ENCODE measurements around the gene CALR3.
"Not testable (repeated sequence)": the region's sequence is repeated elsewhere in the genome, so short reads cannot be mapped to it uniquely, and the experiment has no call there.

Gene CALR3

GRCh38 chr19:16497042-16497441 lies 1.1 kb upstream of the CALR3 start:
- no peak for FAIRE-seq
- TF ChIP-seq POLR2AphosphoS5 (IDR thresholded peaks at IDR 0.05; ENCODE audit: low read depth, low read length) (no peak), SPI1 (IDR thresholded peaks at IDR 0.05; ENCODE audit: low read depth, low read length) (no peak), POLR2A (IDR thresholded peaks at IDR 0.05; ENCODE audit: low read depth, low read length) (no peak), TAF1 (IDR thresholded peaks at IDR 0.05; ENCODE audit: low read depth, low read length) (no peak), PAX5 (IDR thresholded peaks at IDR 0.05; ENCODE audit: insufficient read depth, low read length, severe bottlenecking) (no peak), POU2F2 (IDR thresholded peaks at IDR 0.05; ENCODE audit: low read depth, low read length) (no peak)
- no peak for DNase-seq (ENCODE audit: insufficient read length, low spot score)

- DNase-seq (ENCODE audit: insufficient read length, low spot score) (no peak), FAIRE-seq (no peak)
- peak; percentile 38; the same call in 1 of the 2 replicates for TF ChIP-seq POU2F2 (IDR thresholded peaks at IDR 0.05; ENCODE audit: low read depth, low read length)
- TF ChIP-seq POLR2AphosphoS5 (IDR thresholded peaks at IDR 0.05; ENCODE audit: low read depth, low read length) = no peak
- TF ChIP-seq SPI1 (IDR thresholded peaks at IDR 0.05; ENCODE audit: low read depth, low read length) = no peak
Observed at GRCh38 chr19:16496613-16496983, 631 bp upstream of the CALR3 start.

- not testable (repeated sequence) for DNase-seq (ENCODE audit: insufficient read length, low spot score); FAIRE-seq
Observed at GRCh38 chr19:16486476-16486875, 9.5 kb downstream of the CALR3 start.

GRCh38 chr19:16482745-16483144 lies 13.2 kb downstream of the CALR3 start:
- no peak for FAIRE-seq
- DNase-seq (ENCODE audit: insufficient read length, low spot score) = no peak
- TF ChIP-seq POLR2A (IDR thresholded peaks at IDR 0.05; ENCODE audit: low read depth, low read length) (no peak), PAX5 (IDR thresholded peaks at IDR 0.05; ENCODE audit: insufficient read depth, low read length, severe bottlenecking) (no peak), POLR2AphosphoS5 (IDR thresholded peaks at IDR 0.05; ENCODE audit: low read depth, low read length) (no peak), POU2F2 (IDR thresholded peaks at IDR 0.05; ENCODE audit: low read depth, low read length) (no peak)

GRCh38 chr19:16477311-16477710 lies 18.7 kb downstream of the CALR3 start:
- FAIRE-seq (no peak), DNase-seq (ENCODE audit: insufficient read length, low spot score) (no peak)
- no peak for TF ChIP-seq SPI1 (IDR thresholded peaks at IDR 0.05; ENCODE audit: low read depth, low read length)
- no peak for TF ChIP-seq PAX5 (IDR thresholded peaks at IDR 0.05; ENCODE audit: insufficient read depth, low read length, severe bottlenecking)
- TF ChIP-seq POLR2A (IDR thresholded peaks at IDR 0.05; ENCODE audit: low read depth, low read length) = no peak
- no peak for TF ChIP-seq POU2F2 (IDR thresholded peaks at IDR 0.05; ENCODE audit: low read depth, low read length)
- TF ChIP-seq POLR2AphosphoS5 (IDR thresholded peaks at IDR 0.05; ENCODE audit: low read depth, low read length) = no peak
- no peak for TF ChIP-seq TAF1 (IDR thresholded peaks at IDR 0.05; ENCODE audit: low read depth, low read length)

GRCh38 chr19:16476401-16476800 lies 19.6 kb downstream of the CALR3 start:
- DNase-seq (ENCODE audit: insufficient read length, low spot score) (no peak), FAIRE-seq (no peak)

GRCh38 chr19:16473875-16474392 lies 22.0 kb downstream of the CALR3 start:
- TF ChIP-seq SPI1 (IDR thresholded peaks at IDR 0.05; ENCODE audit: low read depth, low read length) (no peak), POLR2AphosphoS5 (IDR thresholded peaks at IDR 0.05; ENCODE audit: low read depth, low read length) (no peak), POLR2A (IDR thresholded peaks at IDR 0.05; ENCODE audit: low read depth, low read length) (no peak), PAX5 (IDR thresholded peaks at IDR 0.05; ENCODE audit: insufficient read depth, low read length, severe bottlenecking) (no peak), POU2F2 (IDR thresholded peaks at IDR 0.05; ENCODE audit: low read depth, low read length) (no peak), TAF1 (IDR thresholded peaks at IDR 0.05; ENCODE audit: low read depth, low read length) (no peak)
- FAIRE-seq = no peak
- DNase-seq (ENCODE audit: insufficient read length, low spot score) = no peak

More at GRCh38 chr19:16476401-16476800, 19.6 kb downstream of the CALR3 start:
- TF ChIP-seq POLR2A (IDR thresholded peaks at IDR 0.05; ENCODE audit: low read depth, low read length) (no peak), SPI1 (IDR thresholded peaks at IDR 0.05; ENCODE audit: low read depth, low read length) (no peak), POU2F2 (IDR thresholded peaks at IDR 0.05; ENCODE audit: low read depth, low read length) (no peak), TAF1 (IDR thresholded peaks at IDR 0.05; ENCODE audit: low read depth, low read length) (no peak), POLR2AphosphoS5 (IDR thresholded peaks at IDR 0.05; ENCODE audit: low read depth, low read length) (no peak), PAX5 (IDR thresholded peaks at IDR 0.05; ENCODE audit: insufficient read depth, low read length, severe bottlenecking) (no peak)

- no peak for FAIRE-seq
Observed at GRCh38 chr19:16472992-16473391, 23.0 kb downstream of the CALR3 start.

GRCh38 chr19:16472559-16472899 lies 23.4 kb downstream of the CALR3 start:
- FAIRE-seq = not testable (repeated sequence)

More at GRCh38 chr19:16472992-16473391, 23.0 kb downstream of the CALR3 start:
- no peak for TF ChIP-seq TAF1 (IDR thresholded peaks at IDR 0.05; ENCODE audit: low read depth, low read length)
- DNase-seq (ENCODE audit: insufficient read length, low spot score) = no peak

GRCh38 chr19:16470911-16471811 lies 24.8 kb downstream of the CALR3 start:
- peak; percentile 45 for FAIRE-seq
- no peak for TF ChIP-seq POLR2A (IDR thresholded peaks at IDR 0.05; ENCODE audit: low read depth, low read length)
- no peak for TF ChIP-seq SPI1 (IDR thresholded peaks at IDR 0.05; ENCODE audit: low read depth, low read length)
- no peak for TF ChIP-seq PAX5 (IDR thresholded peaks at IDR 0.05; ENCODE audit: insufficient read depth, low read length, severe bottlenecking)
- no peak for TF ChIP-seq POLR2AphosphoS5 (IDR thresholded peaks at IDR 0.05; ENCODE audit: low read depth, low read length)
- DNase-seq (ENCODE audit: insufficient read length, low spot score) = no peak

More at GRCh38 chr19:16472559-16472899, 23.4 kb downstream of the CALR3 start:
- not testable (repeated sequence) for DNase-seq (ENCODE audit: insufficient read length, low spot score)

GRCh38 chr19:16470541-16470910 lies 25.4 kb downstream of the CALR3 start:
- no peak for FAIRE-seq
- no peak for TF ChIP-seq SPI1 (IDR thresholded peaks at IDR 0.05; ENCODE audit: low read depth, low read length)
- TF ChIP-seq POLR2A (IDR thresholded peaks at IDR 0.05; ENCODE audit: low read depth, low read length) = no peak
- TF ChIP-seq PAX5 (IDR thresholded peaks at IDR 0.05; ENCODE audit: insufficient read depth, low read length, severe bottlenecking) = no peak
- TF ChIP-seq TAF1 (IDR thresholded peaks at IDR 0.05; ENCODE audit: low read depth, low read length) = no peak
- TF ChIP-seq POU2F2 (IDR thresholded peaks at IDR 0.05; ENCODE audit: low read depth, low read length) = no peak
- TF ChIP-seq POLR2AphosphoS5 (IDR thresholded peaks at IDR 0.05; ENCODE audit: low read depth, low read length) = no peak
- no peak for DNase-seq (ENCODE audit: insufficient read length, low spot score)
